ENCODE measurements around the gene HECTD4.

GRCh38 chr12:112330706-112331105 lies 51.5 kb downstream of the HECTD4 start:
- no peak for TF ChIP-seq CTCF (conservative IDR thresholded peaks at IDR 0.05)
- TF ChIP-seq EZH2 (IDR thresholded peaks at IDR 0.05; ENCODE audit: low read depth), result no peak

Measured in PC-9 (cell line).